SK-N-MC (cell line): ENCODE data around the gene SLC25A36.
"Not testable (repeated sequence)": the region's sequence is repeated elsewhere in the genome, so short reads cannot be mapped to it uniquely, and the experiment has no call there.

Experiments
- DNase-seq: peaks from one replicate; pipeline ENCODE4 v3.0.0-alpha.2; 2011; ENCODE audit warnings: low read depth, low spot score
- H3K27ac ChIP-seq: fragments of 200-600 bp; sonication (generic); 2 replicates; pipeline ENCODE4 v1.5.1; 2016; ENCODE audit warnings: mixed run types
- H3K36me3 ChIP-seq: fragments of 200-600 bp; sonication (generic); 2 replicates; pipeline ENCODE4 v1.6.1; 2017; ENCODE audit warnings: antibody characterized with exemption, low read length, mixed read lengths; ENCODE audit not compliant: insufficient read depth
- H3K4me3 ChIP-seq: fragments of 200-600 bp; sonication (generic); 2 replicates; pipeline ENCODE4 v1.5.1; 2016
- H3K9ac ChIP-seq: fragments of 200-600 bp; sonication (generic); 2 replicates; pipeline ENCODE4 v1.8.0; 2017; ENCODE audit warnings: mixed run types, mixed read lengths; ENCODE audit not compliant: insufficient read length
- H3K9me3 ChIP-seq: fragments of 200-600 bp; sonication (generic); 2 replicates; pipeline ENCODE4 v1.6.1; 2017; ENCODE audit warnings: low read depth, mild to moderate bottlenecking, antibody characterized with exemption, low read length, moderate library complexity, mixed read lengths
- EZH2 ChIP-seq: fragments of 200-600 bp; sonication (generic); IDR thresholded peaks from one replicate; pipeline ENCODE4 v1.6.1; 2017; ENCODE audit warnings: antibody characterized with exemption
- FOXP2 ChIP-seq: optimal IDR thresholded peaks from 2 replicates; pipeline ENCODE3; 2011; ENCODE audit warnings: mild to moderate bottlenecking, moderate library complexity; ENCODE audit not compliant: insufficient read depth; ENCODE audit errors: extremely low read length, control extremely low read depth
- POLR2AphosphoS5 ChIP-seq: IDR thresholded peaks from 2 replicates; pipeline ENCODE4 v1.6.1; 2012; ENCODE audit warnings: mild to moderate bottlenecking, low read depth, low read length, borderline replicate concordance

SLC25A36 gene

DNA sequence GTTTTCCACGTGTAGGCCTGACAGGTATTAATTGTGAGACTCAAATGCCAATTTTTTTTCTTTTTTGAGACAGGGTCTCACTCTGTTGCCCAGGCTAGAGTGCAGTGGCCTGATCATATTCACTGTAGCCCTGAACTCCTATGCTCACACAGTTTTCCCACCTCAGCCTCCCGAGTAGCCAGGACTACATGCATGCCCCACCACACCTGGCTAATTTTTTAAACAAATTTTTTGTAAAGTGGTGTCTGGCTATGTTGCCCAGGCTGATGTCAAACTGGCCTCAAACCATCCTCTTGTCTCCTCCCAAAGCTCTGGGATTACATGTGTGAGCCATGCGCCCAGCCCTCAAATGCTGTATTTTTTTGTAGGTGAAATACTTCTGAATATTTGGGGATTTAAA is 14.0 kb downstream of the SLC25A36 start:
- Histone ChIP-seq H3K36me3 (peaks cover 21% of the 10 kb centered on the region), H3K9me3 (no peaks in the 10 kb centered on the region), H3K9ac (no peak overlapping the region), H3K27ac (no peak overlapping the region), H3K4me3 (no peak overlapping the region)
- no peak for TF ChIP-seq FOXP2
- no peak for TF ChIP-seq EZH2
- no peak for TF ChIP-seq POLR2AphosphoS5
- DNase-seq = no peak

DNA sequence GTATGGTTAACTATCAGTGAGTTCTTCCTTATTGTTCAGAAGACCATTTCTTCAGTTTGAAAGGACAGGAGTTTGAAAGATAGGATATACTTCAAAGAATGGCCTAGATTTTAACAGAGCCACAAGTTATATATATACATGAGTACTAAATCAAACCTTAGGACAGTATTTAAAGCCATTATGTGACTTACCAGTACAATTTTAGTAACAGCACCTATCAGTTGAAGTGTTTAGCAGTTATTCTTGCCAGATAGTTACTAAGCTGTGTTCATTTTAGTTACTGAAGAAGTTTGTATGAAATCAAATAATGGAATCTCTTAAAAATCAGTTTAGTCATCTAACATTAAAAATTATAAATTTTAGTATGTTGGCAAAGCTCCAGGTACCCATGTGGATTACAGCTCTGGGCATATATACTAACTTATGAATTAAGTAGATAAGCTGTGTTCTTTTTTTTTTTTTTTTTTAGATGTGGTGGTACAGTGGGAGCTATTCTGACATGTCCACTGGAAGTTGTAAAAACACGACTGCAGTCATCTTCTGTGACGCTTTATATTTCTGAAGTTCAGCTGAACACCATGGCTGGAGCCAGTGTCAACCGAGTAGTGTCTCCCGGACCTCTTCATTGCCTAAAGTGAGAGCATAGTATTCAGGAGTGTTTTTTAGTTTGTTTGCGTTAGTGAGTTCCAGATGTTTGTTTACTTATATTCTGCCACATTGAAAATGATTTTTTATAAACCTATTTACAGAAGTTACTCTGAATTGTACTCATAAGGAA is 14.6 kb downstream of the SLC25A36 start:
- DNase-seq = no peak
- Histone ChIP-seq H3K9me3 (no peaks in the 10 kb centered on the region), H3K4me3 (no peak overlapping the region), H3K9ac (no peak overlapping the region), H3K27ac (no peak overlapping the region), H3K36me3 (peaks cover 26% of the 10 kb centered on the region)
- TF ChIP-seq FOXP2 (no peak), EZH2 (no peak), POLR2AphosphoS5 (no peak)

- no peak overlapping the region for H3K9ac ChIP-seq
- H3K27ac ChIP-seq = no peak overlapping the region
- DNase-seq = peak; percentile 12
- no peaks in the 10 kb centered on the region for H3K9me3 ChIP-seq
- no peak for TF ChIP-seq FOXP2
- TF ChIP-seq POLR2AphosphoS5 = no peak
- TF ChIP-seq EZH2 = no peak
- no peak overlapping the region for H3K4me3 ChIP-seq
- H3K36me3 ChIP-seq = peaks cover 24% of the 10 kb centered on the region
Measured at GRCh38 chr3:140972833-140973232, 31.2 kb downstream of the SLC25A36 start.

DNA sequence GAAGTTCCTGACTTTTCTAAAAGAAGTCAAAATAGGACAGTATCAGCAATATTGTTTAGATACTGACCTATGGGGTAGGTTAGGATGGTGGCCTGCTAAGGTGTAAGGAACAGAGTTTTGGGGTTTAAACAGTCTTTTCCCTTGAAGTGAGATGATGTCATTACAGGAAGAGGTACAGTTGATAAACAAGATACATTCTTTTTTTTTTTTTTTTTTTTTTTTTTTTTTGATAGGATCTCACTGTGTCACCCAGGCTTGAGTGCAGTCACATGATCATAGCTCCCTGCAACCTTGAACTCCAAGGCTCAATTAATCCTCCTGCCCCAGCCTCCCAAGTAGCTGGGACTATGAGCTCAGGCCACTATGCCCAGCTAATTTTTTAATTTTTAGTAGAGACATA is 33.3 kb downstream of the SLC25A36 start:
- TF ChIP-seq EZH2 = no peak
- TF ChIP-seq FOXP2 = no peak
- TF ChIP-seq POLR2AphosphoS5 = no peak
- Histone ChIP-seq H3K36me3 (peaks cover 24% of the 10 kb centered on the region), H3K4me3 (no peak overlapping the region), H3K27ac (no peak overlapping the region), H3K9ac (no peak overlapping the region), H3K9me3 (no peaks in the 10 kb centered on the region)
- no peak for DNase-seq

DNA sequence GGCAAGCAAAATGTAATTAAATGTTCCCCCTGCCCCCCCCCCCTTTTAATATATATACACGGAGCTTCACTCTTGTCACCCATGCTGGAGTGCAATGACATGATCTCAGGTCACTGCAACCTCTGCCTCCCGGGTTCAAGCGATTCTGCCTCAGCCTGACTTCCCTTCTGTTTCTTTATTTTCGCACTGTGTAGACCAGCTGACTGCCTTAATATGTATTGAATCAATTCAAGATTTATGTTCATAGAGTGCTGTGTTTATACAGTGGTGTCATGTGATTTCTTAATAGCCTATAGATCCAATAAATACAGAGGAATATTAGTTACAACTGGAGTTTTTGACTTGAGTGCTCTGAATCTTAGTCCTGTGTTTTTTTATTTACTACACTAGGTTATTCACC is 39.0 kb downstream of the SLC25A36 start:
- Histone ChIP-seq H3K27ac (no peak overlapping the region), H3K9ac (no peak overlapping the region), H3K36me3 (peaks cover 14% of the 10 kb centered on the region), H3K9me3 (no peaks in the 10 kb centered on the region), H3K4me3 (no peak overlapping the region)
- TF ChIP-seq FOXP2 = no peak
- TF ChIP-seq EZH2 = no peak
- TF ChIP-seq POLR2AphosphoS5 = no peak
- no peak for DNase-seq

- H3K9me3 ChIP-seq, H3K36me3 ChIP-seq, H3K27ac ChIP-seq, H3K9ac ChIP-seq, H3K4me3 ChIP-seq, DNase-seq: not testable (repeated sequence)
Measured at GRCh38 chr3:140987792-140988191, 46.2 kb downstream of the SLC25A36 start.

DNA sequence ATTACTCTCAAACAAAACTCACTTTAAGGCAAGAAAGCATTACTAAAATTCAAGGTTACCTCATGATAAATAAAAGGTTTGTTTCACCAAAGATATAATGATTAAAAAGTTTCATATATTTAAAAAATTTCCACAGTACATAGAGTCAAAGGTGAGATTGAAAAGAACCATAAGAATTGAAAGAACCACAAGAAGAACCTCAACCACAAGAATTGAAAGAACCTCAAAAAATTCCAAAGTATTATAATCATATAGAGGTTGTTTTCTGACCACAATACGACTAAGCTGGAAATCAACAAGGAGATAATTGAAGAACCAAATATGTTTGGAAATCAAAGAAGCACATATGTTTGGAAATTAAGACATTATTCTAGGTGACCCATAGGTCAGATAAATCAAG is 52.7 kb downstream of the SLC25A36 start:
- no peak overlapping the region for H3K27ac ChIP-seq
- no peak for DNase-seq
- no peak for TF ChIP-seq EZH2
- no peak for TF ChIP-seq POLR2AphosphoS5
- no peak for TF ChIP-seq FOXP2
- no peaks in the 10 kb centered on the region for H3K9me3 ChIP-seq
- H3K4me3 ChIP-seq = no peak overlapping the region
- H3K9ac ChIP-seq = no peak overlapping the region
- H3K36me3 ChIP-seq = no peaks in the 10 kb centered on the region

DNA sequence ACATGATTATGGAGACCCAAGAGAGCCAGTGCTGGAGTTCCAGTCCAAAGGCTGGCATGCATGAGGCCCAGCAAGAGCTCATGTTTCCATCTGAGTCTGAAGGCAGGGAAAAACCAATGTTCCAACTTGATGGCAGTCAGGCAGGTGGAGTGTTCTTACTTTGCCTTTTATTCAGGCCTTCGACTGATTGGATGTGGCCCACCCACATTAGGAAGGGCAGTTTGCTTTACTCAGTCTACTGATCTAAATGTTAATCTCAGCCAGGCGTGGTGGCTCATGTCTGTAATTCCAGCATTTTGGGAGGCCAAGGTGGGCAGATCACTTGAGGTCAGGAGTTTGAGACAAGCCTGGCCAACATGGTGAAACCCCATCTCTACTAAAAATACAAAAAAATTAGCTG is 53.2 kb downstream of the SLC25A36 start:
- not testable (repeated sequence) for H3K9ac ChIP-seq, H3K4me3 ChIP-seq, DNase-seq, H3K36me3 ChIP-seq, H3K9me3 ChIP-seq, H3K27ac ChIP-seq

GRCh38 chr3:140995881-140996280 is 54.2 kb downstream of the SLC25A36 start:
- no peak for TF ChIP-seq POLR2AphosphoS5
- TF ChIP-seq FOXP2 = no peak
- H3K9me3 ChIP-seq = no peaks in the 10 kb centered on the region
- H3K9ac ChIP-seq = no peak overlapping the region
- H3K27ac ChIP-seq = no peak overlapping the region
- H3K4me3 ChIP-seq = no peak overlapping the region
- no peaks in the 10 kb centered on the region for H3K36me3 ChIP-seq
- DNase-seq = no peak
